Measurements from ENCODE around the gene PDZD2. TPM values are rescaled to one million over a fixed set of nuclear protein-coding genes. Genes with fewer than 3 reads are reported as not detected.

PDZD2 gene
- total RNA-seq, 2 donors from 2014 or later: 4.5 to 15.7 TPM

GRCh38 chr5:32027093-32027716 is 388.3 kb downstream of the PDZD2 start:
- Histone ChIP-seq H3K9me3 (no peaks in the 10 kb centered on the region), H3K27ac (peak overlapping the region; percentile 21 to 60), H3K4me1 (ENCODE audit: control insufficient read depth in 1 of 2, low read depth in 2 of 2) (peaks cover 23 to 38% of the 10 kb centered on the region in 2 donors), H3K4me3 (peak overlapping the region; percentile 37), H3K27me3 (replicated peaks; ENCODE audit: insufficient read depth) (no peaks in the 10 kb centered on the region), H3K36me3 (no peaks in the 10 kb centered on the region)
- DNase-seq (ENCODE audit: low spot score): no peak
- TF ChIP-seq, protein P1, sequence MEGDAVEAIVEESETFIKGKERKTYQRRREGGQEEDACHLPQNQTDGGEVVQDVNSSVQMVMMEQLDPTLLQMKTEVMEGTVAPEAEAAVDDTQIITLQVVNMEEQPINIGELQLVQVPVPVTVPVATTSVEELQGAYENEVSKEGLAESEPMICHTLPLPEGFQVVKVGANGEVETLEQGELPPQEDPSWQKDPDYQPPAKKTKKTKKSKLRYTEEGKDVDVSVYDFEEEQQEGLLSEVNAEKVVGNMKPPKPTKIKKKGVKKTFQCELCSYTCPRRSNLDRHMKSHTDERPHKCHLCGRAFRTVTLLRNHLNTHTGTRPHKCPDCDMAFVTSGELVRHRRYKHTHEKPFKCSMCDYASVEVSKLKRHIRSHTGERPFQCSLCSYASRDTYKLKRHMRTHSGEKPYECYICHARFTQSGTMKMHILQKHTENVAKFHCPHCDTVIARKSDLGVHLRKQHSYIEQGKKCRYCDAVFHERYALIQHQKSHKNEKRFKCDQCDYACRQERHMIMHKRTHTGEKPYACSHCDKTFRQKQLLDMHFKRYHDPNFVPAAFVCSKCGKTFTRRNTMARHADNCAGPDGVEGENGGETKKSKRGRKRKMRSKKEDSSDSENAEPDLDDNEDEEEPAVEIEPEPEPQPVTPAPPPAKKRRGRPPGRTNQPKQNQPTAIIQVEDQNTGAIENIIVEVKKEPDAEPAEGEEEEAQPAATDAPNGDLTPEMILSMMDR (IDR thresholded peaks at IDR 0.05): no peak
- ATAC-seq (ENCODE audit: insufficient number of reproducible peaks, low FRiP score, low read depth): no peak

- H3K9me3 ChIP-seq: no peaks in the 10 kb centered on the region
- H3K4me3 ChIP-seq: peak overlapping the region; percentile 37
- no peaks in the 10 kb centered on the region for H3K27me3 ChIP-seq (replicated peaks; ENCODE audit: insufficient read depth)
- H3K4me1 ChIP-seq (ENCODE audit: control insufficient read depth in 1 of 2, low read depth in 2 of 2): peaks cover 23 to 38% of the 10 kb centered on the region in 2 donors
- ATAC-seq (ENCODE audit: insufficient number of reproducible peaks, low FRiP score, low read depth): peak; percentile 96
- TF ChIP-seq, protein P1 (IDR thresholded peaks at IDR 0.05): no peak
- H3K27ac ChIP-seq: peak overlapping the region; percentile 21 to 60
- H3K36me3 ChIP-seq: no peaks in the 10 kb centered on the region
- DNase-seq (ENCODE audit: low spot score): peak; percentile 50
Measured at GRCh38 chr5:32027717-32028458, 389.0 kb downstream of the PDZD2 start.

DNA sequence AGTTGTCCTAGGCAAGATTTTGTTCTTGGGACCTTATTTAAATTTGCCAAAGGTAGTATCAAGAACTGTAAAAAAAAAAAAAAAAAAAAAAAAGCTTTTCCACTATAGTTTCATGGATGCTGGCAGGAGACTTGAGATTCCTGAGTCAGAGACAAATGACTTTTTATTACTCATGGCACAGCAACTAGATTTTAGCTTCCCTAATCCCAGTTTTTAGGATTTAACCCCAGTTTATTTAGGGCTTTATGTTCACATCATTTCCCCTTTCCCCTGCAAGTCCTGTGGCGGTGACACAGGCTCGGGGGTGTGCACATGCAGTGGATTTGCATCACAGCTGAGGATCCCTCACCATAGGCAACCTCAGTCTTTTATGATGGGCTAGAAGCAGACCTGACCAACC is 390.3 kb downstream of the PDZD2 start:
- H3K4me1 ChIP-seq (ENCODE audit: control insufficient read depth in 1 of 2, low read depth in 2 of 2): peaks cover 23 to 38% of the 10 kb centered on the region in 2 donors
- H3K27ac ChIP-seq: peak overlapping the region; percentile 60 to 72
- no peak for DNase-seq (ENCODE audit: low spot score)
- TF ChIP-seq, protein P1 (IDR thresholded peaks at IDR 0.05): no peak
- H3K4me3 ChIP-seq: no peak overlapping the region
- no peaks in the 10 kb centered on the region for H3K9me3 ChIP-seq
- no peak for ATAC-seq (ENCODE audit: insufficient number of reproducible peaks, low FRiP score, low read depth)
- H3K36me3 ChIP-seq: no peaks in the 10 kb centered on the region
- no peaks in the 10 kb centered on the region for H3K27me3 ChIP-seq (replicated peaks; ENCODE audit: insufficient read depth)

- ATAC-seq (ENCODE audit: insufficient number of reproducible peaks, low FRiP score, low read depth) (no peak), DNase-seq (ENCODE audit: low spot score) (no peak)
- Histone ChIP-seq H3K27me3 (replicated peaks; ENCODE audit: insufficient read depth) (no peaks in the 10 kb centered on the region), H3K4me3 (no peak overlapping the region), H3K4me1 (ENCODE audit: control insufficient read depth in 1 of 2, low read depth in 2 of 2) (peaks cover 23 to 38% of the 10 kb centered on the region in 2 donors), H3K27ac (peak overlapping the region in 1 of 2 donors; percentile 60), H3K9me3 (no peaks in the 10 kb centered on the region), H3K36me3 (no peaks in the 10 kb centered on the region)
- TF ChIP-seq, protein P1 (IDR thresholded peaks at IDR 0.05): no peak
Measured at GRCh38 chr5:32029781-32030180, 390.9 kb downstream of the PDZD2 start.

DNA sequence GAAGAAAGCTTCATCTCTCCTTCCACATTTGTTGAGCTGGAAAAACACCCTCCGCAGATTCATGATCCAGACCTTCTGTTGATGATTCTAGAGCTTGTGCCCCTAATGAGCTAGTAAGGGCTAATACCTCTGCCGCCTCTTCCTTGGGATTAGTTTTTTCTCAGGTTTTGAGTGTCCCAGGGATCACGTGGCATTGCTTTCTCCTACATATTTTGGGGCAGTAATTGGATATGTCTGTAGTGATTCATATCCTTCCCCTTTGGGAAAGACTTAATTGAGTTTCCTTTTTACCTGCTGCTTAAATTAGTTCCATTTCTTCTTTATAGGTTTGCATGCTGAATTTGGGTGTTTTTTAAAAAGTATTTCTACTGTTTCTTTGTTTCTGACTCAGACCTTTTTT is 391.3 kb downstream of the PDZD2 start:
- no peaks in the 10 kb centered on the region for H3K9me3 ChIP-seq
- H3K27me3 ChIP-seq (replicated peaks; ENCODE audit: insufficient read depth): no peaks in the 10 kb centered on the region
- DNase-seq (ENCODE audit: low spot score) (no peak), ATAC-seq (ENCODE audit: insufficient number of reproducible peaks, low FRiP score, low read depth) (no peak)
- H3K4me3 ChIP-seq: no peak overlapping the region
- TF ChIP-seq, protein P1 (IDR thresholded peaks at IDR 0.05): no peak
- peaks cover 23 to 38% of the 10 kb centered on the region in 2 donors for H3K4me1 ChIP-seq (ENCODE audit: control insufficient read depth in 1 of 2, low read depth in 2 of 2)
- H3K36me3 ChIP-seq: no peaks in the 10 kb centered on the region
- H3K27ac ChIP-seq: peak overlapping the region in 1 of 2 donors; percentile 60
